Gastrocnemius medialis (tissue), 4 donors: ENCODE results near the gene PAK1IP1. TPM values are rescaled to one million over a fixed set of nuclear protein-coding genes. Genes with fewer than 3 reads are reported as not detected.
A peak's percentile ranks its signal among the peaks of the same experiment; 100 is the strongest.

Experiments used
- ATAC-seq, 2 donors: fragments of 150-250 bp; one replicate each; pipeline ENCODE4 v1.9.1; 2016
- DNase-seq, 2 donors: peaks; one replicate each; pipeline ENCODE4 v3.0.0-alpha.2; 2019
- H3K27ac ChIP-seq, 4 donors: fragments of 200-600 bp; sonication (generic); 1 replicate in 1 of 4; 2 replicates in 3 of 4; pipeline ENCODE4 v1.5.1; 2016 to 2018; ENCODE audit warnings: mild to moderate bottlenecking in 2 of 4, moderate library complexity in 1 of 4
- H3K27me3 ChIP-seq, 3 donors: fragments of 200-600 bp; sonication (generic) in 2 of 3; 1 replicate in 1 of 3; 2 replicates in 2 of 3; pipeline versions ENCODE4 v1.5.1 to v1.6.0; 2016 to 2019; ENCODE audit warnings: mild to moderate bottlenecking in 1 of 3, moderate library complexity in 1 of 3
- H3K36me3 ChIP-seq, 2 donors: fragments of 200-600 bp; sonication (generic) in 1 of 2; one replicate each; pipeline ENCODE4 v1.5.1; 2017 to 2018
- H3K4me1 ChIP-seq, 2 donors: fragments of 200-600 bp; sonication (generic) in 1 of 2; one replicate each; pipeline ENCODE4 v1.5.1; 2016 to 2017; ENCODE audit warnings: mild to moderate bottlenecking in 2 of 2
- H3K4me3 ChIP-seq, 4 donors: fragments of 200-600 bp; sonication (generic) in 3 of 4; 1 replicate in 1 of 4; 2 replicates in 3 of 4; pipeline ENCODE4 v1.5.1; 2016 to 2019; ENCODE audit warnings: mild to moderate bottlenecking in 2 of 4
- H3K9me3 ChIP-seq, 3 donors: fragments of 200-600 bp; sonication (generic) in 2 of 3; 1 replicate in 1 of 3; 2 replicates in 2 of 3; pipeline ENCODE4 v1.5.1; 2016 to 2019
- CTCF ChIP-seq, 5 experiments: fragments of 450-650 bp in 3 of 5; fragments of 200-600 bp in 2 of 5; sonication (generic) in 2 of 5; IDR thresholded peaks in 4 of 5; conservative IDR thresholded peaks in 1 of 5; 1 replicate in 4 of 5; 2 replicates in 1 of 5; pipeline ENCODE4 v1.5.1; 2016 to 2019; ENCODE audit warnings: antibody characterized with exemption in 5 of 5, mild to moderate bottlenecking in 3 of 5, moderate library complexity in 3 of 5
- POLR2A ChIP-seq, 2 donors: fragments of 450-650 bp; IDR thresholded peaks; one replicate each; pipeline ENCODE4 v1.6.1; 2017; ENCODE audit warnings: antibody characterized with exemption in 2 of 2, mild to moderate bottlenecking in 2 of 2, moderate library complexity in 2 of 2
- in situ Hi-C, 4 donors: fragments of 200-750 bp; cut with MboI; loops; one replicate each; pipeline versions ENCODE4 v1.15.0 to v1.8.0; 2017; ENCODE audit warnings: low sequenced_read_pairs in 4 of 4
- intact Hi-C: fragments of 100-400 bp; cut with DNase I; formaldehyde crosslinking; loops from one replicate; pipeline ENCODE4 v1.15.1; 2023; ENCODE audit warnings: low total_unique reads
- total RNA-seq, 4 donors: library from RNA; depleted of rRNA; stranded (reverse); fragments of >200 nt; gene quantifications; one replicate each; pipeline versions ENCODE4 v1.1.0 to v1.2.3, GENCODE V29; 2016

Gene PAK1IP1
- total RNA-seq, 4 donors from 2014 or later, result 5.5 to 18.8 (median 14.2) TPM

GRCh38 chr6:10687582-10687981 is 7.2 kb upstream of the PAK1IP1 start:
- no peak overlapping the region for H3K27ac ChIP-seq
- no peak for ATAC-seq
- intact Hi-C loops, result no loop called here
- no peak for TF ChIP-seq POLR2A (IDR thresholded peaks at IDR 0.05)
- TF ChIP-seq CTCF (IDR thresholded peaks at IDR 0.05 in 4 of 5, conservative IDR thresholded peaks at IDR 0.05 in 1 of 5), result no peak
- no peaks in the 10 kb centered on the region for H3K36me3 ChIP-seq
- H3K9me3 ChIP-seq, result no peaks in the 10 kb centered on the region
- no peak overlapping the region for H3K4me3 ChIP-seq
- H3K4me1 ChIP-seq, result no peaks in the 10 kb centered on the region
- peaks cover 0 to 12% (median 0%) of the 10 kb centered on the region in 3 donors for H3K27me3 ChIP-seq
- no peak for DNase-seq
- in situ Hi-C loops, result no loop called here

GRCh38 chr6:10690651-10691445 is 3.9 kb upstream of the PAK1IP1 start:
- Histone ChIP-seq H3K9me3 (no peaks in the 10 kb centered on the region), H3K36me3 (no peaks in the 10 kb centered on the region), H3K4me3 (no peak overlapping the region), H3K27ac (no peak overlapping the region), H3K27me3 (no peaks in the 10 kb centered on the region), H3K4me1 (peaks cover 17 to 18% of the 10 kb centered on the region in 2 donors)
- ATAC-seq (no peak), DNase-seq (no peak)
- TF ChIP-seq POLR2A (IDR thresholded peaks at IDR 0.05) (no peak), CTCF (IDR thresholded peaks at IDR 0.05 in 4 of 5, conservative IDR thresholded peaks at IDR 0.05 in 1 of 5) (no peak)
- in situ Hi-C loops, result loop anchor here in 1 of 4 donors (10.0 kb wide), 1 partner anchor 54 kb away; the partner anchor contains the start of gene TMEM14B
- intact Hi-C loops, result loop anchor here (5.0 kb wide), 1 partner anchor 111 kb away; no protein-coding TSS in a partner anchor

GRCh38 chr6:10692965-10693538 is 1.7 kb upstream of the PAK1IP1 start:
- no peak for ATAC-seq
- Histone ChIP-seq H3K27me3 (no peaks in the 10 kb centered on the region), H3K4me1 (peaks cover 26 to 30% of the 10 kb centered on the region in 2 donors), H3K36me3 (peaks cover 0 to 13% of the 10 kb centered on the region in 2 donors), H3K9me3 (no peaks in the 10 kb centered on the region), H3K27ac (no peak overlapping the region), H3K4me3 (peak overlapping the region in 3 of 4 donors; percentile 71 to 96 (median 95))
- DNase-seq, result no peak
- in situ Hi-C loops (loop anchor here in 1 of 4 donors (10.0 kb wide), 1 partner anchor 52 kb away; the partner anchor contains the start of gene TMEM14B), intact Hi-C loops (loop anchor here (5.0 kb wide), 1 partner anchor 109 kb away; no protein-coding TSS in a partner anchor)
- TF ChIP-seq POLR2A (IDR thresholded peaks at IDR 0.05) (no peak), CTCF (IDR thresholded peaks at IDR 0.05 in 4 of 5, conservative IDR thresholded peaks at IDR 0.05 in 1 of 5) (no peak)

- peaks cover 26 to 30% of the 10 kb centered on the region in 2 donors for H3K4me1 ChIP-seq
- H3K9me3 ChIP-seq, result no peaks in the 10 kb centered on the region
- H3K27me3 ChIP-seq, result no peaks in the 10 kb centered on the region
- in situ Hi-C loops, result loop anchor here in 1 of 4 donors (10.0 kb wide), 1 partner anchor 50 kb away; the partner anchor contains the start of gene TMEM14B
- H3K4me3 ChIP-seq, result peak overlapping the region; percentile 71 to 96 (median 92)
- ATAC-seq (no peak), DNase-seq (no peak)
- intact Hi-C loops, result no loop called here
- H3K36me3 ChIP-seq, result peaks cover 0 to 30% of the 10 kb centered on the region in 2 donors
- H3K27ac ChIP-seq, result peak overlapping the region; percentile 92 to 98 (median 93)
- TF ChIP-seq POLR2A (IDR thresholded peaks at IDR 0.05) (no peak), CTCF (IDR thresholded peaks at IDR 0.05 in 4 of 5, conservative IDR thresholded peaks at IDR 0.05 in 1 of 5) (no peak)
Observed at GRCh38 chr6:10695086-10695657, 400 bp downstream of the PAK1IP1 start.
